Occipital lobe (tissue), 2 donors: ENCODE results near the gene MPHOSPH8. TPM values are rescaled to one million over a fixed set of nuclear protein-coding genes. Genes with fewer than 3 reads are reported as not detected.
"Not testable (repeated sequence)": the region's sequence is repeated elsewhere in the genome, so short reads cannot be mapped to it uniquely, and the experiment has no call there.

ENCODE experiments used
- DNase-seq: peaks from one replicate; lab custom pipeline; 2025; lab: John Stamatoyannopoulos, UW
- total RNA-seq: library from RNA; depleted of rRNA; stranded (reverse); fragments of >200 nt; gene quantifications from one replicate; pipeline ENCODE4 v1.2.3, GENCODE V29; 2014

The MPHOSPH8 gene
- total RNA-seq, 1 donor from 2014 or later, result 31.2 TPM

GRCh38 chr13:19632915-19633478 lies 462 bp upstream of the MPHOSPH8 start:
- no peak for DNase-seq

- DNase-seq, result no peak
These were observed 839 bp downstream of the MPHOSPH8 start for GRCh38 chr13:19634256-19634740.

GRCh38 chr13:19635926-19636325 lies 2.5 kb downstream of the MPHOSPH8 start:
- DNase-seq, result not testable (repeated sequence)

DNA sequence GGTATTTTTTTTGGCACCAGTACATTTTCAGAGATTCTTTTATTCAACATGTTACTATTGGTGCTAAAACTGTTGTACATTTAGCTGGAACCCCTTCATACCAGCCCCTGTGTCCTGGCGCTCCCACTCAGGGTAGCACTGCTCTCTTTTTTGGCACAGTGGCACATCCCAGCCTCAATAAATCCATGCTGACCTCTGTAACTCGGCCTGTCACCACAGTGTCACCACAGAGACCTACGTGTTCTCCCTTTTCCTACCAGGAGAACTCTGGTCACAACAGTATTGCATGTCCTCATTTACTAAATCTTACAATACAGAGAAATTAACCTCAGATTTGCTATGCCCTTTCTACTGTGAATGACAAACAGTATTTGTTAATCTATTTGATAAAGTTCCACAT lies 10.2 kb downstream of the MPHOSPH8 start:
- no peak for DNase-seq

DNA sequence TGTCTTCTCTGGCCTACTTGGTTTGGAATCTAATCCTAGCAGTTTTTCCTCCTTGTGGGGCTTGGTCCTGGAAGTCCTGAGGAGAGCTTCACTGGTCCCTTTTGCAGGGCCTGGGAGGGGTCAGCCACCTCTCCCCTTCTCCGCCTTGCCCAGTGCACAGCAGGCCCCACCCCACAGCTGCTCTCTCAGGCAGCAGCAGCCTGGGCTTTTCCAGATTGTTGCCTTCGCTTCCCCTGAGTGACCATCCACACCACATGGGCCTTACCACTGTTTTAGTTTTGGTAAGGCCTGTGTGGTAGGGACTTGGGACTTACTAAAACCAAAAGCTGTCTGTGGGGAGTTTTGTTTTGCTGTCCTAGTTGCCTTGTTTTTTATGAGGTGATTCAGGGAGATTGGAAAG lies 11.5 kb downstream of the MPHOSPH8 start:
- DNase-seq, result no peak

DNA sequence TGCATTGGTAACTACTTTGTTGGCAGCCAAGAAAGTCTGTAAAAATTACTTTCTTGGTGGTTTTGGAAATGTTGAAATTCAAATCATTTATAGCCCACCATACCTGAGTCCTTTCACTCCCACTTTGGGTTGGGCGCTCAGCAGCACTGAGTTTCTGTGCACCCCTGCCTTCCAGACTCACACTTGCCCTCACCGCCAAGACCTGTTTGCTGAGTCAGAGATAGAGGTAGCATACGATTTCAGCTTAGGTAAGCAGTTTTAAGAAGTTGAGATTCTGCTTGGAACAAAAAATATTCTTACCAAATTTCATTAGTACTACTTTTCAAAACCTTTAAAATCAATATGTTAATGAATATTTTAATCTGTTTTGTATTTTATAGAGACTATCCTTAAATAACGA lies 12.6 kb downstream of the MPHOSPH8 start:
- DNase-seq, result no peak

DNA sequence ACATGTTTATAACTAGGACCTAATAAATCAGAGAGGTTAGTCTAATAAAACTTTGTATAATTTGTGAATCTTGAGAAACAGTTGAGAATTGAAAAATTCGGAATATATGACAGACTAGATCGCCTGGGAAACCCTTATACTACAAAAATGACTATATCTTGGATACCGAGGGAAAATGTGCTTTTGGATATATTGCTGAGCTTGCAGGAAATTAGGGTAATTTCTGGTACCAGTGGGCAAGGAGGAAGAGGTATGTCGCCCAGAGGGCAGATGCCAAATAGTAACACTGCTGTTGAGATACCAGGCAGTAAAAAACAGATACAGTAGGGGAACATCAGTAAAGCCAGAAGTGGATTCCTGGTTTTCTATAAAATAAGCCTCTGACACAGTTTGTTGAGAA lies 17.3 kb downstream of the MPHOSPH8 start:
- DNase-seq, result no peak

DNA sequence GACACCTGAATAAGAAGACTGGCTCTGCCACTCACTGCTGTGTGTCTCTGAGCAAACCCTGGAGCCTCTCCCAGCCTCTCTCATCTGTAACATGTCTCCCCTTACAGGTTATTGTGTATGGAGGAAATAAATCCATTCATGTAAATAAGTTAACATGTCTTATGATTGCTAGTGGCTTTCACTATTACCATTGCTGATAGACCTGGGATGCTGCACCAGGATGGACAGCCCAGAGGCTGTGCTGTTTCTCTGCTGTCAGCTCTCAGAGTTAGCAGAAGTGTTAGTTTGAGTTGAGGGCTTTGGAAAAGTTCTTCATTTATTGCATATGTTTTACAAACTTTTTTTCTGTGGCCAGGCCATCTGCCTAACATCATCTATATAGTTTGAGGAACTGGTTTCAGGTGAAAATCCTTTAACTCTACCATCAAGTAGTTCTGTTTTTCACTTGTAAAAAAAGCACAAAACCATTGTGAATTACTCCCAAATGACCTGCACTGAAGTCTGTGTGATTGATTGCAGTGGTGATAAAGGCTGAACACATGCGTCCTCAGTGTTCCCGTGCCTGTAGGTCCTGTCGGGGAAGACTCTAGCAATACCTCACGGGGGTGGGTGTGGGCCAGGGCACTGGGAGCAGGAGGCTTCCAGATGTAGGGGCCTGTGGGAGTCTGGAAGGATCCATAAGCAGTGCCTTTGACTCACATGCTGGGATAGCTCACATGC lies 24.6 kb downstream of the MPHOSPH8 start:
- no peak for DNase-seq

DNA sequence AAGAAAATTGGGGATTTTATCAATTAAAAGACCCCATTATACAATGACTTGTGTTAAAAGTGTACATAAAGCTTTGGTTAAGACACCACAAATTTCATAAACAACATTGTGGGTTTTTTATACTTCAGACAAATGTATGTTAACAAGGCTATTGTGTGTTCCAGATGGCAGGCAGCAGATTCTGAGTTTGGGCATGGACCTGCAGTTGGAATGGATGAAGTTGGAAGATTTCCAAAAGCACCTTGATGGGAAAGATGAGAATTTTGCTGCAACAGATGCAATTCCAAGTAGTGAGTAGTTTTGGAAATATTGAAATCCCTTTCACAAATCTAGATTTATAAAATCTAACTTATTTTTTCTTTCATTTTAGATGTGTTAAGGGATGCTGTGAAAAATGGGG lies 25.4 kb downstream of the MPHOSPH8 start:
- DNase-seq, result no peak

DNA sequence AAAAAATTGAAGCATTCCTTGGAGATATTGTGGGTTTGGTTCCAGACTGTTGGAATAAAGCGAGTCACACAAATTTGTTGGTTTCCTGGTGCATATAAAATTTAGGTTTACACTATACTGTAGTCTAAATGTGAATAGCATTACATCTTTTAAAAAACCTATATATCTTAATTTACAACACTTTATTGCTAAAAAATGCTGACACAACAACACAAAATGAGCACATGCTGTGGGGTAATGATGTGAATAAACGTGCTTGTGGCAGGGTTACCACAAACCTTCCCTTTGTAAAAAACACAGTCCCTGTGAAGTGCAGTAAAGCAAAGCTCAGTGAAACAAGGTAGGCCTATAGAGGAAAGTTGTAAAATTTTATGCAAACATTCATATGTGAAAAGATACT lies 27.7 kb downstream of the MPHOSPH8 start:
- DNase-seq, result no peak

- DNase-seq, result no peak
These were observed 28.1 kb downstream of the MPHOSPH8 start for GRCh38 chr13:19661561-19661960.

- no peak for DNase-seq
These were observed 30.0 kb downstream of the MPHOSPH8 start for GRCh38 chr13:19663416-19663979.

GRCh38 chr13:19664481-19665230 lies 31.2 kb downstream of the MPHOSPH8 start:
- no peak for DNase-seq

GRCh38 chr13:19665427-19665859 lies 32.0 kb downstream of the MPHOSPH8 start:
- DNase-seq, result no peak

- no peak for DNase-seq
These were observed 35.3 kb downstream of the MPHOSPH8 start for GRCh38 chr13:19668778-19669177.

DNA sequence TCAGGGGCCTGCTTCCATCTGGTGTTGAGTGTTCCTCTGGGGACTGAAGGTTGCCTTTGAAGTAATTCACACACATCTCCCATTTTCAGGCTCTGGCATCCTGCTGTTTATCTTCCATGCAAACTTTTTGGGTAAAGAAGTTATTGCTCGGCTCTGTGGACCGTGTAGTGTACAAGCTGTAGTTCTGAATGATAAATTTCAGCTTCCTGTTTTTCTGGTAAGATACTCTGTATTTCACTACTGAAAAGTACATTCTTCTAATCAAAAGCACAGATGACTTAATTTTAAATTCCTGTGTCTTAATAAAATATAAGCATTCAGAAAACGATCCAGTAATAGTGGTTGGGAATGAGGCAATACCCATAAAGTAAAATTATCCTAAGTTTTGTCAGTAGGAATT lies 36.7 kb downstream of the MPHOSPH8 start:
- DNase-seq, result no peak

- no peak for DNase-seq
These were observed 39.5 kb downstream of the MPHOSPH8 start for GRCh38 chr13:19672990-19673389.

GRCh38 chr13:19673473-19674430 lies 40.3 kb downstream of the MPHOSPH8 start:
- no peak for DNase-seq

DNA sequence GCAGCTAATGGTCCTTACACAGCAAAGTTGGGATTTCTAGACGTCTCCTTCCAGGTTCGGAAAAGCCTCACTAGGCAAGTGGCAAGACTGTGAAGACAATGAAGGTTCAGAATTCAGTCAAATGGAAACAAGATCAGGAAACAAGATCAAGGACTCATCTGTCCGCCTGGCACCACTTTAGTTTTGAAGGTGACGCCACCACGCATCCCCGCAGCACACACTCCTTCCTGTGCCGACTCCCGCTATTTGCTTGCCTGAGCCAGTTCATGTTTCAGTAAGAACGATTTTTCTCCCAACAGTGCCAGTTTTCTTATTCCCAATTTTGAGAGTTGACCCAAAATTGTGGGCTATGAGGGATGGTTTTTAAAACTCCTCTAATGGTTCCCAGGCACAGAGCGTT lies 41.4 kb downstream of the MPHOSPH8 start:
- DNase-seq, result no peak

- DNase-seq, result no peak
These were observed 42.7 kb downstream of the MPHOSPH8 start for GRCh38 chr13:19676168-19676567.

DNA sequence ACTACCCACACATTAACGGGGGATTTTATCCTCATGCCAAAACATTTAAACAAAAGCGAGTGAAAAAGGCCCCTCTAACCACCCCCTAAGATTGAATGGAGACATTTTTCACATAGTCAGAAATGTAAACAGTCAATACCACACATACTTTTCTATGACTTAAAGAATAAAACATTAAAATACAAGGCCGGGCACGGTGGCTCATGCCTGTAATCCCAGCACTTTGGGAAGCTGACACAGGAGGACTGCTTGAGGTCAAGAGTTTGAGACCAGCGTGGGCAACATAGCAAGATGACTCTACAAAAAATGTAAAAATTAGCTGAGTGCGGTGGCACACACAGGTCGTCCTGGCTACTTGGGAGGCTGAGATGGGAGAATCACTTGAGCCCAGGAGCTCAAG lies 47.3 kb downstream of the MPHOSPH8 start:
- DNase-seq, result no peak
